SK-N-SH (cell line): Measurements from ENCODE around the gene FARSB.

Experiments used
- ELF1 ChIP-seq: IDR thresholded peaks from 2 replicates; pipeline ENCODE4 v1.4.0; 2012
- GABPA ChIP-seq: IDR thresholded peaks from 2 replicates; pipeline ENCODE4 v1.4.0; 2012; ENCODE audit warnings: low read depth, mild to moderate bottlenecking
- MAX ChIP-seq: IDR thresholded peaks from 2 replicates; pipeline ENCODE4 v1.4.0; 2012; ENCODE audit warnings: low read depth
- POLR2AphosphoS5 ChIP-seq: IDR thresholded peaks from 2 replicates; pipeline ENCODE4 v1.6.1; 2012; ENCODE audit warnings: low read depth, low read length
- TAF1 ChIP-seq: IDR thresholded peaks from 2 replicates; pipeline ENCODE4 v1.6.1; 2012; ENCODE audit warnings: low read depth, mild to moderate bottlenecking, low read length, moderate library complexity, borderline replicate concordance
- TF ChIP-seq, protein P1 (sequence below): fragments of 200-600 bp; sonication (generic); IDR thresholded peaks from 2 replicates; pipeline ENCODE4 v1.6.1; 2017; ENCODE audit warnings: antibody characterized with exemption, mild to moderate bottlenecking, moderate library complexity
- TF ChIP-seq, protein P2 (sequence below): IDR thresholded peaks from 2 replicates; pipeline ENCODE4; 2012

DNA sequence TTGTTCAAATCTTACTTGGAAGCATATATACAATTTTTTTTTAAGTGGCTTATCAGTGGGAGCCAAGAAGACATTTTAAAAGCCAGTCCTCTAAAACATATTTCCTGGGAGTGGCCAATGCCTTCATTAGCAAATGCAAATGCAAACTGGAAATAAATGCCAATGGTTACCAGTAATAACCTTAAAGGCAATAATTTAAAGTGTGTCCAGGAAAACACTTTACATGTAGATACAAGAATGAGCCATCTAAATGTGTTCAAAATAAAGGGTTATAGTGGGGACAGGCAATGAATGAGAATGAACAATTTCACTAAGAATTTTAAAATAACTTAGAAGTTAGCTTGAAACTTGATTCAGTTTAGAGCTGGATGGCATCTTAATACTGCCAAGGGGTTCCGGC, 64.2 kb downstream of the FARSB start:
- TF ChIP-seq, protein P1, sequence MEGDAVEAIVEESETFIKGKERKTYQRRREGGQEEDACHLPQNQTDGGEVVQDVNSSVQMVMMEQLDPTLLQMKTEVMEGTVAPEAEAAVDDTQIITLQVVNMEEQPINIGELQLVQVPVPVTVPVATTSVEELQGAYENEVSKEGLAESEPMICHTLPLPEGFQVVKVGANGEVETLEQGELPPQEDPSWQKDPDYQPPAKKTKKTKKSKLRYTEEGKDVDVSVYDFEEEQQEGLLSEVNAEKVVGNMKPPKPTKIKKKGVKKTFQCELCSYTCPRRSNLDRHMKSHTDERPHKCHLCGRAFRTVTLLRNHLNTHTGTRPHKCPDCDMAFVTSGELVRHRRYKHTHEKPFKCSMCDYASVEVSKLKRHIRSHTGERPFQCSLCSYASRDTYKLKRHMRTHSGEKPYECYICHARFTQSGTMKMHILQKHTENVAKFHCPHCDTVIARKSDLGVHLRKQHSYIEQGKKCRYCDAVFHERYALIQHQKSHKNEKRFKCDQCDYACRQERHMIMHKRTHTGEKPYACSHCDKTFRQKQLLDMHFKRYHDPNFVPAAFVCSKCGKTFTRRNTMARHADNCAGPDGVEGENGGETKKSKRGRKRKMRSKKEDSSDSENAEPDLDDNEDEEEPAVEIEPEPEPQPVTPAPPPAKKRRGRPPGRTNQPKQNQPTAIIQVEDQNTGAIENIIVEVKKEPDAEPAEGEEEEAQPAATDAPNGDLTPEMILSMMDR, result no peak
- TF ChIP-seq ELF1 (no peak), TAF1 (no peak), MAX (no peak), POLR2AphosphoS5 (no peak), GABPA (no peak)
- TF ChIP-seq, protein P2, sequence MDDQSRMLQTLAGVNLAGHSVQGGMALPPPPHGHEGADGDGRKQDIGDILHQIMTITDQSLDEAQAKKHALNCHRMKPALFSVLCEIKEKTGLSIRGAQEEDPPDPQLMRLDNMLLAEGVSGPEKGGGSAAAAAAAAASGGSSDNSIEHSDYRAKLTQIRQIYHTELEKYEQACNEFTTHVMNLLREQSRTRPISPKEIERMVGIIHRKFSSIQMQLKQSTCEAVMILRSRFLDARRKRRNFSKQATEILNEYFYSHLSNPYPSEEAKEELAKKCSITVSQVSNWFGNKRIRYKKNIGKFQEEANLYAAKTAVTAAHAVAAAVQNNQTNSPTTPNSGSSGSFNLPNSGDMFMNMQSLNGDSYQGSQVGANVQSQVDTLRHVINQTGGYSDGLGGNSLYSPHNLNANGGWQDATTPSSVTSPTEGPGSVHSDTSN, result no peak
